Loucy (cell line): ENCODE measurements around the gene PCDHB11.
"Not testable (repeated sequence)": the region's sequence is repeated elsewhere in the genome, so short reads cannot be mapped to it uniquely, and the experiment has no call there.

Experiments
- H2AFZ ChIP-seq: fragments of 200-600 bp; sonication (generic); 2 replicates; pipeline ENCODE4 v1.6.0; 2016; ENCODE audit warnings: antibody characterized with exemption, mild to moderate bottlenecking, low read length, moderate library complexity
- H3F3A ChIP-seq: fragments of 200-600 bp; 2 replicates; pipeline ENCODE4 v1.6.0; 2016; ENCODE audit warnings: antibody characterized with exemption, low read depth, mild to moderate bottlenecking
- H3K27me3 ChIP-seq: fragments of 200-600 bp; sonication (generic); 2 replicates; pipeline ENCODE4 v1.6.1; 2014; ENCODE audit warnings: low read length, mild to moderate bottlenecking; ENCODE audit not compliant: insufficient read depth, poor library complexity, severe bottlenecking
- H3K36me3 ChIP-seq: fragments of 200-600 bp; sonication (generic); 2 replicates; pipeline ENCODE4 v1.6.1; 2016; ENCODE audit warnings: low read length; ENCODE audit not compliant: insufficient read depth
- H3K4me1 ChIP-seq: fragments of 200-600 bp; sonication (generic); 2 replicates; pipeline ENCODE4 v1.5.1; 2014; ENCODE audit warnings: low read length, mild to moderate bottlenecking; ENCODE audit not compliant: insufficient read depth, poor library complexity, severe bottlenecking
- H3K4me2 ChIP-seq: fragments of 200-600 bp; sonication (generic); 2 replicates; pipeline ENCODE4 v1.6.0; 2014; ENCODE audit warnings: antibody characterized with exemption, low read length, low read depth, mild to moderate bottlenecking; ENCODE audit not compliant: poor library complexity, severe bottlenecking
- H3K4me3 ChIP-seq: fragments of 200-600 bp; sonication (generic); 2 replicates; pipeline ENCODE4 v1.5.1; 2014; ENCODE audit warnings: low read length, mild to moderate bottlenecking, mixed read lengths; ENCODE audit not compliant: poor library complexity, severe bottlenecking
- H3K79me2 ChIP-seq: fragments of 200-600 bp; sonication (generic); 2 replicates; pipeline ENCODE4 v1.6.1; 2014; ENCODE audit warnings: low read length; ENCODE audit not compliant: insufficient read depth
- H3K9ac ChIP-seq: fragments of 200-600 bp; sonication (generic); 2 replicates; pipeline ENCODE4 v1.6.0; 2014; ENCODE audit warnings: mild to moderate bottlenecking, low read depth, low read length, moderate library complexity; ENCODE audit not compliant: poor library complexity, severe bottlenecking
- H3K9me2 ChIP-seq: fragments of 200-600 bp; sonication (generic); replicated peaks from 2 replicates; pipeline ENCODE4 v1.6.1; 2016; ENCODE audit warnings: low read depth, low read length, mixed read lengths
- H3K9me3 ChIP-seq: fragments of 200-600 bp; sonication (generic); 2 replicates; pipeline ENCODE4 v1.6.1; 2014; ENCODE audit warnings: mild to moderate bottlenecking, antibody characterized with exemption, low read length, low read depth; ENCODE audit not compliant: insufficient read depth
- H4K20me1 ChIP-seq: fragments of 200-600 bp; sonication (generic); 2 replicates; pipeline ENCODE4 v1.6.0; 2014; ENCODE audit warnings: antibody characterized with exemption, low read length, mild to moderate bottlenecking; ENCODE audit not compliant: insufficient read depth, poor library complexity, severe bottlenecking
- CTCF ChIP-seq: fragments of 200-600 bp; sonication (generic); conservative IDR thresholded peaks from 2 replicates; pipeline ENCODE4 v1.5.1; 2014; ENCODE audit warnings: mild to moderate bottlenecking, antibody characterized with exemption, low read length
- EZH2phosphoT487 ChIP-seq: fragments of 200-600 bp; IDR thresholded peaks from 2 replicates; pipeline ENCODE4 v1.6.1; 2018; ENCODE audit warnings: antibody characterized with exemption, mild to moderate bottlenecking, moderate library complexity, borderline replicate concordance

PCDHB11 gene

GRCh38 chr5:141179876-141180275 is 19.6 kb upstream of the PCDHB11 start:
- H4K20me1 ChIP-seq, H3F3A ChIP-seq, H3K36me3 ChIP-seq, H3K4me1 ChIP-seq, H3K9me3 ChIP-seq, H3K9me2 ChIP-seq, H3K27me3 ChIP-seq, H2AFZ ChIP-seq, H3K4me3 ChIP-seq, H3K9ac ChIP-seq, H3K4me2 ChIP-seq, H3K79me2 ChIP-seq: not testable (repeated sequence)

GRCh38 chr5:141180313-141180712 is 19.1 kb upstream of the PCDHB11 start:
- Histone ChIP-seq H3K79me2 (no peaks in the 10 kb centered on the region), H3K27me3 (no peaks in the 10 kb centered on the region), H3K4me2 (no peak overlapping the region), H2AFZ (no peak overlapping the region), H4K20me1 (no peaks in the 10 kb centered on the region), H3K9ac (no peak overlapping the region), H3K9me2 (no peaks in the 10 kb centered on the region), H3K9me3 (no peaks in the 10 kb centered on the region), H3F3A (no peaks in the 10 kb centered on the region), H3K36me3 (no peaks in the 10 kb centered on the region), H3K4me1 (no peaks in the 10 kb centered on the region), H3K4me3 (no peak overlapping the region)
- TF ChIP-seq EZH2phosphoT487 (no peak), CTCF (no peak)

- no peaks in the 10 kb centered on the region for H3K4me1 ChIP-seq
- no peaks in the 10 kb centered on the region for H3K9me3 ChIP-seq
- H2AFZ ChIP-seq = no peak within 1 kb of the TSS
- no peaks in the 10 kb centered on the region for H3F3A ChIP-seq
- H3K36me3 ChIP-seq = no peaks in the 10 kb centered on the region
- TF ChIP-seq EZH2phosphoT487 = no peak
- no peak for TF ChIP-seq CTCF
- no peak within 1 kb of the TSS for H3K9ac ChIP-seq
- no peaks in the 10 kb centered on the region for H4K20me1 ChIP-seq
- no peak within 1 kb of the TSS for H3K4me2 ChIP-seq
- no peaks in the 10 kb centered on the region for H3K79me2 ChIP-seq
- no peaks in the 10 kb centered on the region for H3K9me2 ChIP-seq
- no peaks in the 10 kb centered on the region for H3K27me3 ChIP-seq
- no peak within 1 kb of the TSS for H3K4me3 ChIP-seq
Measured at GRCh38 chr5:141182248-141182647, 17.2 kb upstream of the PCDHB11 start, which contains the start of gene PCDHB16. Gene PCDHB16, plus strand, starts transcription at chr5:141182387. Its CDS starts 173 bp downstream, at chr5:141182560.

- not testable (repeated sequence) for H3K36me3 ChIP-seq, H3K9me2 ChIP-seq, H3K4me2 ChIP-seq, H3K27me3 ChIP-seq, H3K79me2 ChIP-seq, H3K4me3 ChIP-seq, H3K9ac ChIP-seq, H3F3A ChIP-seq, H3K9me3 ChIP-seq, H4K20me1 ChIP-seq, H2AFZ ChIP-seq, H3K4me1 ChIP-seq
Measured at GRCh38 chr5:141184117-141184855, 15.1 kb upstream of the PCDHB11 start.
